H9 (cell line): ENCODE measurements around the gene MAGEA4. TPM values are rescaled to one million over a fixed set of nuclear protein-coding genes. Genes with fewer than 3 reads are reported as not detected.

ENCODE experiments used
- DNase-seq: peaks from one replicate; pipeline ENCODE4 v3.0.0-alpha.2; 2017
- H2AFZ ChIP-seq: one replicate; pipeline ENCODE4 v1.6.1; 2013; ENCODE audit warnings: mild to moderate bottlenecking, low read length, control low read depth, moderate library complexity
- H2AK5ac ChIP-seq: 2 replicates; pipeline ENCODE4 v1.6.1; 2013; ENCODE audit warnings: low read length, control low read depth, mixed read lengths; ENCODE audit not compliant: insufficient read length
- H2BK120ac ChIP-seq: one replicate; pipeline ENCODE4 v1.6.1; 2013; ENCODE audit warnings: low read depth, mild to moderate bottlenecking, low read length, control low read depth, inconsistent platforms; ENCODE audit not compliant: poor library complexity, severe bottlenecking
- H2BK12ac ChIP-seq: 2 replicates; pipeline ENCODE4 v1.6.1; 2013; ENCODE audit warnings: low read length, control low read depth, mixed read lengths, low read depth; ENCODE audit not compliant: insufficient read length
- H2BK15ac ChIP-seq: 2 replicates; pipeline ENCODE4 v1.6.1; 2013; ENCODE audit warnings: low read depth, low read length, control low read depth
- H2BK20ac ChIP-seq: one replicate; pipeline ENCODE4 v1.6.1; 2013; ENCODE audit warnings: low read depth, mild to moderate bottlenecking, low read length, control low read depth, inconsistent platforms; ENCODE audit not compliant: poor library complexity, severe bottlenecking
- H2BK5ac ChIP-seq: 2 replicates; pipeline ENCODE4 v1.6.1; 2013; ENCODE audit warnings: low read length, control low read depth, mixed read lengths; ENCODE audit not compliant: insufficient read length
- H3K14ac ChIP-seq: 2 replicates; pipeline ENCODE4 v1.6.1; 2013; ENCODE audit warnings: low read length, control low read depth; ENCODE audit not compliant: insufficient read depth
- H3K18ac ChIP-seq: 2 replicates; pipeline ENCODE4 v1.6.1; 2013; ENCODE audit warnings: low read depth, mild to moderate bottlenecking, mixed read lengths, low read length, control low read depth; ENCODE audit not compliant: insufficient read length
- H3K23ac ChIP-seq: 2 replicates; pipeline ENCODE4 v1.6.1; 2013; ENCODE audit warnings: low read length, control low read depth, mixed read lengths, low read depth; ENCODE audit not compliant: insufficient read length
- H3K23me2 ChIP-seq: 2 replicates; pipeline ENCODE4 v1.6.1; 2013; ENCODE audit warnings: low read depth, mild to moderate bottlenecking, mixed read lengths, low read length, control low read depth; ENCODE audit not compliant: insufficient read length, poor library complexity, severe bottlenecking
- H3K27ac ChIP-seq: 2 replicates; pipeline ENCODE4 v1.5.1; 2013; ENCODE audit warnings: low read length, control low read depth, mixed read lengths, low read depth; ENCODE audit not compliant: insufficient read length
- H3K27me3 ChIP-seq: 2 replicates; pipeline ENCODE4 v1.6.1; 2013; ENCODE audit warnings: low read length, control low read depth, inconsistent platforms; ENCODE audit not compliant: insufficient read depth
- H3K4ac ChIP-seq: 2 replicates; pipeline ENCODE4 v1.6.1; 2013; ENCODE audit warnings: low read depth, mild to moderate bottlenecking, control low read depth, inconsistent platforms, low read length, moderate library complexity
- H3K4me1 ChIP-seq: 2 replicates; pipeline ENCODE4 v1.6.1; 2013; ENCODE audit warnings: low read length, control low read depth, inconsistent platforms; ENCODE audit not compliant: insufficient read depth
- H3K4me2 ChIP-seq: 2 replicates; pipeline ENCODE4 v1.6.1; 2013; ENCODE audit warnings: low read length, control low read depth, mixed read lengths; ENCODE audit not compliant: insufficient read length, insufficient read depth
- H3K56ac ChIP-seq: 2 replicates; pipeline ENCODE4 v1.6.1; 2013; ENCODE audit warnings: low read depth, mild to moderate bottlenecking, mixed read lengths, low read length, control low read depth; ENCODE audit not compliant: insufficient read length
- H3K79me1 ChIP-seq: 2 replicates; pipeline ENCODE4 v1.6.1; 2013; ENCODE audit warnings: low read depth, mild to moderate bottlenecking, moderate library complexity, low read length, control low read depth, inconsistent platforms; ENCODE audit not compliant: insufficient read depth, poor library complexity, severe bottlenecking
- H3K79me2 ChIP-seq: 2 replicates; pipeline ENCODE4 v1.6.1; 2013; ENCODE audit warnings: low read length, control low read depth, inconsistent platforms; ENCODE audit not compliant: insufficient read depth
- H3K9ac ChIP-seq: 2 replicates; pipeline ENCODE4 v1.6.1; 2013; ENCODE audit warnings: low read length, control low read depth, mixed read lengths; ENCODE audit not compliant: insufficient read length; ENCODE audit errors: extremely low read depth
- H3K9me3 ChIP-seq: one replicate; pipeline ENCODE4 v1.6.1; 2013; ENCODE audit warnings: low read depth, low read length, inconsistent platforms; ENCODE audit not compliant: control insufficient read depth
- H3T11ph ChIP-seq: one replicate; pipeline ENCODE4 v1.6.1; 2013; ENCODE audit warnings: mild to moderate bottlenecking, low read length, control low read depth, inconsistent platforms
- H4K20me1 ChIP-seq: one replicate; pipeline ENCODE4 v1.6.1; 2013; ENCODE audit not compliant: control insufficient read depth, insufficient read length, insufficient read depth
- H4K5ac ChIP-seq: 2 replicates; pipeline ENCODE4 v1.6.1; 2013; ENCODE audit warnings: low read depth, mild to moderate bottlenecking, mixed read lengths, low read length, control low read depth; ENCODE audit not compliant: insufficient read length
- H4K8ac ChIP-seq: replicated peaks from 2 replicates; pipeline ENCODE4 v1.6.1; 2013; ENCODE audit warnings: low read length, control low read depth, mixed read lengths, low read depth; ENCODE audit not compliant: insufficient read length
- H4K91ac ChIP-seq: 2 replicates; pipeline ENCODE4 v1.6.1; 2013; ENCODE audit warnings: low read depth, mild to moderate bottlenecking, moderate library complexity, mixed read lengths, low read length, control low read depth; ENCODE audit not compliant: insufficient read length
- H3K27ac Mint-ChIP-seq, 3 experiments: 2 replicates in 2 of 3; 3 replicates in 1 of 3; pipeline ENCODE4 v1.8.0; 2020 to 2021; ENCODE audit warnings: mixed read lengths in 3 of 3, mild to moderate bottlenecking in 1 of 3, moderate library complexity in 1 of 3
- H3K27me3 Mint-ChIP-seq: 2 replicates; pipeline ENCODE4 v1.8.0; 2021; ENCODE audit warnings: low read depth, mild to moderate bottlenecking, moderate library complexity, mixed read lengths
- H3K36me3 Mint-ChIP-seq, 3 experiments: 2 replicates in 2 of 3; 3 replicates in 1 of 3; pipeline ENCODE4 v1.8.0; 2020 to 2021; ENCODE audit warnings: low read depth in 3 of 3, mixed read lengths in 3 of 3; ENCODE audit not compliant: insufficient read depth in 1 of 3
- H3K4me1 Mint-ChIP-seq, 2 experiments: 2 replicates each; pipeline ENCODE4 v1.8.0; 2020; ENCODE audit warnings: mixed read lengths in 2 of 2
- H3K4me3 Mint-ChIP-seq, 2 experiments: 2 replicates in 1 of 2; 3 replicates in 1 of 2; pipeline ENCODE4 v1.8.0; 2020 to 2021; ENCODE audit warnings: mild to moderate bottlenecking in 2 of 2, mixed read lengths in 2 of 2, moderate library complexity in 1 of 2
- H3K9me3 Mint-ChIP-seq, 2 experiments: 2 replicates in 1 of 2; 3 replicates in 1 of 2; pipeline ENCODE4 v1.8.0; 2020; ENCODE audit warnings: mild to moderate bottlenecking in 2 of 2, mixed read lengths in 2 of 2, moderate library complexity in 1 of 2
- CTCF ChIP-seq: fragments of 200-600 bp; sonication (generic); conservative IDR thresholded peaks from 3 replicates; pipeline ENCODE4 v1.8.0; 2021; ENCODE audit warnings: antibody characterized with exemption, mild to moderate bottlenecking
- WGBS: extraction: QIAGEN DNeasy Blood & Tissue Kit; methylation state at CpG from one replicate; pipeline ENCODE4 v1.1.7; 2013; ENCODE audit warnings: missing lambda C conversion rate, low lambda C conversion rate, mixed read lengths; ENCODE audit not compliant: insufficient read length; ENCODE audit errors: extremely low coverage; 5-methylcytosine and 5-hydroxymethylcytosine counted together
- total RNA-seq: library from RNA; stranded (reverse); gene quantifications from 2 replicates; pipeline ENCODE4 v1.2.1, GENCODE V29; 2021

MAGEA4 gene
- total RNA-seq, 1 experiment from 2014 or later, result 0.68 TPM

- H3K79me1 ChIP-seq, result no peaks in the 10 kb centered on the region
- H3K9me3 Mint-ChIP-seq, result peaks cover 76 to 81% of the 10 kb centered on the region in 2 experiments
- no CpG with 5 or more reads among the region's 2 CpGs for WGBS
Measured at GRCh38 chrX:151889421-151889820, 23.3 kb upstream of the MAGEA4 start.

More at GRCh38 chrX:151889421-151889820, 23.3 kb upstream of the MAGEA4 start:
- Histone ChIP-seq H4K91ac (no peak overlapping the region), H4K20me1 (no peaks in the 10 kb centered on the region), H3K79me2 (no peaks in the 10 kb centered on the region), H3T11ph (no peak overlapping the region), H3K4me2 (no peak overlapping the region), H3K9me3 (peaks cover 38% of the 10 kb centered on the region), H4K5ac (no peak overlapping the region), H3K56ac (no peak overlapping the region), H2BK12ac (no peak overlapping the region), H3K23ac (no peak overlapping the region), H3K27me3 (no peaks in the 10 kb centered on the region), H2AK5ac (no peak overlapping the region), H4K8ac (no peak overlapping the region), H2BK120ac (no peak overlapping the region), H3K23me2 (no peaks in the 10 kb centered on the region), H2BK20ac (no peak overlapping the region), H3K4me1 (no peaks in the 10 kb centered on the region), H3K27ac (no peak overlapping the region), H3K14ac (no peak overlapping the region), H3K4ac (no peak overlapping the region), H3K9ac (no peak overlapping the region), H3K18ac (no peak overlapping the region), H2AFZ (no peak overlapping the region), H2BK5ac (no peak overlapping the region), H2BK15ac (no peak overlapping the region)
- H3K36me3 Mint-ChIP-seq, result peaks cover 0 to 8% (median 8%) of the 10 kb centered on the region in 3 experiments; a peak in 4 of 7 replicates
- no peaks in the 10 kb centered on the region; the same call in none of the 2 replicates for H3K27me3 Mint-ChIP-seq
- no peak for TF ChIP-seq CTCF
- DNase-seq, result no peak
- no peaks in the 10 kb centered on the region for H3K4me1 Mint-ChIP-seq
- H3K27ac Mint-ChIP-seq, result no peak overlapping the region
- no peak overlapping the region for H3K4me3 Mint-ChIP-seq
